H9 (cell line): Measurements from ENCODE around the gene FCN2. TPM values are rescaled to one million over a fixed set of nuclear protein-coding genes. Genes with fewer than 3 reads are reported as not detected.

Experiments
- DNase-seq: peaks from one replicate; pipeline ENCODE4 v3.0.0-alpha.2; 2017
- H2AFZ ChIP-seq: one replicate; pipeline ENCODE4 v1.6.1; 2013; ENCODE audit warnings: mild to moderate bottlenecking, low read length, control low read depth, moderate library complexity
- H2AK5ac ChIP-seq: 2 replicates; pipeline ENCODE4 v1.6.1; 2013; ENCODE audit warnings: low read length, control low read depth, mixed read lengths; ENCODE audit not compliant: insufficient read length
- H2BK120ac ChIP-seq: one replicate; pipeline ENCODE4 v1.6.1; 2013; ENCODE audit warnings: low read depth, mild to moderate bottlenecking, low read length, control low read depth, inconsistent platforms; ENCODE audit not compliant: poor library complexity, severe bottlenecking
- H2BK12ac ChIP-seq: 2 replicates; pipeline ENCODE4 v1.6.1; 2013; ENCODE audit warnings: low read length, control low read depth, mixed read lengths, low read depth; ENCODE audit not compliant: insufficient read length
- H2BK15ac ChIP-seq: 2 replicates; pipeline ENCODE4 v1.6.1; 2013; ENCODE audit warnings: low read depth, low read length, control low read depth
- H2BK20ac ChIP-seq: one replicate; pipeline ENCODE4 v1.6.1; 2013; ENCODE audit warnings: low read depth, mild to moderate bottlenecking, low read length, control low read depth, inconsistent platforms; ENCODE audit not compliant: poor library complexity, severe bottlenecking
- H2BK5ac ChIP-seq: 2 replicates; pipeline ENCODE4 v1.6.1; 2013; ENCODE audit warnings: low read length, control low read depth, mixed read lengths; ENCODE audit not compliant: insufficient read length
- H3K14ac ChIP-seq: 2 replicates; pipeline ENCODE4 v1.6.1; 2013; ENCODE audit warnings: low read length, control low read depth; ENCODE audit not compliant: insufficient read depth
- H3K18ac ChIP-seq: 2 replicates; pipeline ENCODE4 v1.6.1; 2013; ENCODE audit warnings: low read depth, mild to moderate bottlenecking, mixed read lengths, low read length, control low read depth; ENCODE audit not compliant: insufficient read length
- H3K23ac ChIP-seq: 2 replicates; pipeline ENCODE4 v1.6.1; 2013; ENCODE audit warnings: low read length, control low read depth, mixed read lengths, low read depth; ENCODE audit not compliant: insufficient read length
- H3K23me2 ChIP-seq: 2 replicates; pipeline ENCODE4 v1.6.1; 2013; ENCODE audit warnings: low read depth, mild to moderate bottlenecking, mixed read lengths, low read length, control low read depth; ENCODE audit not compliant: insufficient read length, poor library complexity, severe bottlenecking
- H3K27ac ChIP-seq: 2 replicates; pipeline ENCODE4 v1.5.1; 2013; ENCODE audit warnings: low read length, control low read depth, mixed read lengths, low read depth; ENCODE audit not compliant: insufficient read length
- H3K27me3 ChIP-seq: 2 replicates; pipeline ENCODE4 v1.6.1; 2013; ENCODE audit warnings: low read length, control low read depth, inconsistent platforms; ENCODE audit not compliant: insufficient read depth
- H3K4ac ChIP-seq: 2 replicates; pipeline ENCODE4 v1.6.1; 2013; ENCODE audit warnings: low read depth, mild to moderate bottlenecking, control low read depth, inconsistent platforms, low read length, moderate library complexity
- H3K4me1 ChIP-seq: 2 replicates; pipeline ENCODE4 v1.6.1; 2013; ENCODE audit warnings: low read length, control low read depth, inconsistent platforms; ENCODE audit not compliant: insufficient read depth
- H3K4me2 ChIP-seq: 2 replicates; pipeline ENCODE4 v1.6.1; 2013; ENCODE audit warnings: low read length, control low read depth, mixed read lengths; ENCODE audit not compliant: insufficient read length, insufficient read depth
- H3K56ac ChIP-seq: 2 replicates; pipeline ENCODE4 v1.6.1; 2013; ENCODE audit warnings: low read depth, mild to moderate bottlenecking, mixed read lengths, low read length, control low read depth; ENCODE audit not compliant: insufficient read length
- H3K79me1 ChIP-seq: 2 replicates; pipeline ENCODE4 v1.6.1; 2013; ENCODE audit warnings: low read depth, mild to moderate bottlenecking, moderate library complexity, low read length, control low read depth, inconsistent platforms; ENCODE audit not compliant: insufficient read depth, poor library complexity, severe bottlenecking
- H3K79me2 ChIP-seq: 2 replicates; pipeline ENCODE4 v1.6.1; 2013; ENCODE audit warnings: low read length, control low read depth, inconsistent platforms; ENCODE audit not compliant: insufficient read depth
- H3K9ac ChIP-seq: 2 replicates; pipeline ENCODE4 v1.6.1; 2013; ENCODE audit warnings: low read length, control low read depth, mixed read lengths; ENCODE audit not compliant: insufficient read length; ENCODE audit errors: extremely low read depth
- H3K9me3 ChIP-seq: one replicate; pipeline ENCODE4 v1.6.1; 2013; ENCODE audit warnings: low read depth, low read length, inconsistent platforms; ENCODE audit not compliant: control insufficient read depth
- H3T11ph ChIP-seq: one replicate; pipeline ENCODE4 v1.6.1; 2013; ENCODE audit warnings: mild to moderate bottlenecking, low read length, control low read depth, inconsistent platforms
- H4K20me1 ChIP-seq: one replicate; pipeline ENCODE4 v1.6.1; 2013; ENCODE audit not compliant: control insufficient read depth, insufficient read length, insufficient read depth
- H4K5ac ChIP-seq: 2 replicates; pipeline ENCODE4 v1.6.1; 2013; ENCODE audit warnings: low read depth, mild to moderate bottlenecking, mixed read lengths, low read length, control low read depth; ENCODE audit not compliant: insufficient read length
- H4K8ac ChIP-seq: replicated peaks from 2 replicates; pipeline ENCODE4 v1.6.1; 2013; ENCODE audit warnings: low read length, control low read depth, mixed read lengths, low read depth; ENCODE audit not compliant: insufficient read length
- H4K91ac ChIP-seq: 2 replicates; pipeline ENCODE4 v1.6.1; 2013; ENCODE audit warnings: low read depth, mild to moderate bottlenecking, moderate library complexity, mixed read lengths, low read length, control low read depth; ENCODE audit not compliant: insufficient read length
- H3K27ac Mint-ChIP-seq, 3 experiments: 2 replicates in 2 of 3; 3 replicates in 1 of 3; pipeline ENCODE4 v1.8.0; 2020 to 2021; ENCODE audit warnings: mixed read lengths in 3 of 3, mild to moderate bottlenecking in 1 of 3, moderate library complexity in 1 of 3
- H3K27me3 Mint-ChIP-seq: 2 replicates; pipeline ENCODE4 v1.8.0; 2021; ENCODE audit warnings: low read depth, mild to moderate bottlenecking, moderate library complexity, mixed read lengths
- H3K36me3 Mint-ChIP-seq, 3 experiments: 2 replicates in 2 of 3; 3 replicates in 1 of 3; pipeline ENCODE4 v1.8.0; 2020 to 2021; ENCODE audit warnings: low read depth in 3 of 3, mixed read lengths in 3 of 3; ENCODE audit not compliant: insufficient read depth in 1 of 3
- H3K4me1 Mint-ChIP-seq, 2 experiments: 2 replicates each; pipeline ENCODE4 v1.8.0; 2020; ENCODE audit warnings: mixed read lengths in 2 of 2
- H3K4me3 Mint-ChIP-seq, 2 experiments: 2 replicates in 1 of 2; 3 replicates in 1 of 2; pipeline ENCODE4 v1.8.0; 2020 to 2021; ENCODE audit warnings: mild to moderate bottlenecking in 2 of 2, mixed read lengths in 2 of 2, moderate library complexity in 1 of 2
- H3K9me3 Mint-ChIP-seq, 2 experiments: 2 replicates in 1 of 2; 3 replicates in 1 of 2; pipeline ENCODE4 v1.8.0; 2020; ENCODE audit warnings: mild to moderate bottlenecking in 2 of 2, mixed read lengths in 2 of 2, moderate library complexity in 1 of 2
- CTCF ChIP-seq: fragments of 200-600 bp; sonication (generic); conservative IDR thresholded peaks from 3 replicates; pipeline ENCODE4 v1.8.0; 2021; ENCODE audit warnings: antibody characterized with exemption, mild to moderate bottlenecking
- WGBS: extraction: QIAGEN DNeasy Blood & Tissue Kit; methylation state at CpG from one replicate; pipeline ENCODE4 v1.1.7; 2013; ENCODE audit warnings: missing lambda C conversion rate, low lambda C conversion rate, mixed read lengths; ENCODE audit not compliant: insufficient read length; ENCODE audit errors: extremely low coverage; 5-methylcytosine and 5-hydroxymethylcytosine counted together
- total RNA-seq: library from RNA; stranded (reverse); gene quantifications from 2 replicates; pipeline ENCODE4 v1.2.1, GENCODE V29; 2021

FCN2 gene
- total RNA-seq, 1 experiment from 2014 or later: not detected

DNA sequence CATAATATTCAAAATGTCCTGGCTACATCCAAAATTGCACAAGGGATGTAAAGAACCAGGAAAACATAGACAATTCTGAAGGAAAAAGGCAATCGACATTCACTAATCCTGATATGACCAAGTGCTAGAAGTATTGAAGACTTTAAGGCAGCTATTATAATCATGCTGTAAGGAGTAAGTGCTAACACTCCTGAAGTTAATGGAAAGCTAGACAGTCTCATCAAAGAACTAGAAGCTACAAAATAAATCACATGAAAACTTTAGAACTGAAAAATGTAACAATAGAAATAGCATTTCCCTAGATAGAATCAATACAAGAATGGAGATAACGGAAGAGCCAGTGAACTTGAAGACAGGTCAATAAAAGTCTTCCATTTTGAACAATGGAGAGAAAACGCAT is 18.6 kb downstream of the FCN2 start:
- H3K9me3 Mint-ChIP-seq: peaks cover 18 to 24% of the 10 kb centered on the region in 2 experiments
- no peak overlapping the region for H3K14ac ChIP-seq
- H2AK5ac ChIP-seq: no peak overlapping the region
- no peak overlapping the region for H3K27ac Mint-ChIP-seq
- H3K23ac ChIP-seq: no peak overlapping the region
- H3K79me1 ChIP-seq: no peaks in the 10 kb centered on the region
- no peak overlapping the region for H2BK15ac ChIP-seq
- no peak overlapping the region for H3K27ac ChIP-seq
- H4K91ac ChIP-seq: no peak overlapping the region
- H3K36me3 Mint-ChIP-seq: peaks cover 0 to 13% (median 6%) of the 10 kb centered on the region in 3 experiments; a peak in 4 of 7 replicates
- H3K9me3 ChIP-seq: peaks cover 2% of the 10 kb centered on the region
- no peak overlapping the region for H3K18ac ChIP-seq
- no peaks in the 10 kb centered on the region for H3K23me2 ChIP-seq
- DNase-seq: no peak
- no peak overlapping the region for H3K4ac ChIP-seq
- H2AFZ ChIP-seq: no peak overlapping the region
- H3T11ph ChIP-seq: no peak overlapping the region
- H2BK5ac ChIP-seq: no peak overlapping the region
- no peak overlapping the region for H4K8ac ChIP-seq
- no peak overlapping the region for H3K4me3 Mint-ChIP-seq
- TF ChIP-seq CTCF: no peak
- no peak overlapping the region for H2BK12ac ChIP-seq
- no peak overlapping the region for H3K9ac ChIP-seq
- no peak overlapping the region for H2BK20ac ChIP-seq
- no peaks in the 10 kb centered on the region for H3K4me1 Mint-ChIP-seq
- no peaks in the 10 kb centered on the region for H3K4me1 ChIP-seq
- WGBS: no CpG with 5 or more reads among the region's 3 CpGs
- no peak overlapping the region for H2BK120ac ChIP-seq
- no peaks in the 10 kb centered on the region for H3K79me2 ChIP-seq
- H3K27me3 ChIP-seq: no peaks in the 10 kb centered on the region
- peaks cover 4% of the 10 kb centered on the region for H3K27me3 Mint-ChIP-seq
- H4K5ac ChIP-seq: no peak overlapping the region
- H3K4me2 ChIP-seq: no peak overlapping the region
- H3K56ac ChIP-seq: no peak overlapping the region
- H4K20me1 ChIP-seq: no peaks in the 10 kb centered on the region
